DOHH2 (cell line): Measurements from ENCODE around the gene GMDS.

ENCODE experiments used
- CTCF ChIP-seq: fragments of 200-600 bp; sonication (generic); IDR thresholded peaks from one replicate; pipeline ENCODE4 v1.5.1; 2014; ENCODE audit warnings: antibody characterized with exemption, mild to moderate bottlenecking, low read depth, low read length; ENCODE audit not compliant: poor library complexity, severe bottlenecking
- EZH2phosphoT487 ChIP-seq: fragments of 200-600 bp; sonication (generic); IDR thresholded peaks from 2 replicates; pipeline ENCODE4 v1.6.1; 2017; ENCODE audit warnings: borderline replicate concordance, mild to moderate bottlenecking, antibody characterized with exemption, low read length, moderate library complexity, mixed read lengths

- TF ChIP-seq CTCF: no peak
- no peak for TF ChIP-seq EZH2phosphoT487
Observed at GRCh38 chr6:1747531-1747930, 497.9 kb downstream of the GMDS start.
